K562 (cell line): ENCODE data around the gene HPCAL1. TPM values are rescaled to one million over a fixed set of nuclear protein-coding genes. Genes with fewer than 3 reads are reported as not detected.

Experiments
- ARID1B ChIP-seq: fragments of 450-650 bp; IDR thresholded peaks from 2 replicates; pipeline ENCODE4 v1.6.1; 2016; ENCODE audit warnings: antibody characterized with exemption, mild to moderate bottlenecking, inconsistent platforms
- CGGBP1 ChIP-seq: fragments of 250-450 bp; sonication (Bioruptor Pico); IDR thresholded peaks from 2 replicates; pipeline ENCODE4 v1.9.0; 2021; ENCODE audit warnings: mild to moderate bottlenecking
- CREM ChIP-seq: IDR thresholded peaks from 2 replicates; pipeline ENCODE4 v1.6.1; 2014; ENCODE audit warnings: antibody characterized with exemption, low read depth
- HNRNPL ChIP-seq: fragments of 200-400 bp; formaldehyde crosslinking; IDR thresholded peaks from 2 replicates; pipeline ENCODE4 v1.6.1; 2017; ENCODE audit warnings: low read depth, mild to moderate bottlenecking, low read length
- JUNB ChIP-seq: fragments of 450-650 bp; formaldehyde crosslinking; conservative IDR thresholded peaks from 2 replicates; pipeline ENCODE4 v1.4.0; 2020; ENCODE audit warnings: mild to moderate bottlenecking
- KDM5B ChIP-seq: fragments of 200-600 bp; sonication (generic); IDR thresholded peaks from 2 replicates; pipeline ENCODE4 v1.6.1; 2012; ENCODE audit warnings: low read depth, mild to moderate bottlenecking, moderate library complexity, low read length, control low read depth, inconsistent platforms; ENCODE audit not compliant: insufficient replicate concordance
- MTA2 ChIP-seq: fragments of 450-650 bp; IDR thresholded peaks from 2 replicates; pipeline ENCODE4 v1.6.1; 2016; ENCODE audit warnings: low read depth
- NR2C1 ChIP-seq, 2 experiments: fragments of 450-650 bp; IDR thresholded peaks; 2 replicates each; pipeline ENCODE4 v1.6.1; 2017; ENCODE audit warnings: mild to moderate bottlenecking in 2 of 2, antibody characterized with exemption in 1 of 2, inconsistent platforms in 1 of 2, missing compliant biosample characterization in 1 of 2, missing genetic modification characterization in 1 of 2
- POLR2H ChIP-seq: IDR thresholded peaks from 2 replicates; pipeline ENCODE4 v1.6.1; 2016; ENCODE audit warnings: missing genetic modification characterization, low read depth, mild to moderate bottlenecking, control low read depth, missing compliant biosample characterization, moderate library complexity
- PTBP1 ChIP-seq: fragments of 200-400 bp; formaldehyde crosslinking; IDR thresholded peaks from 2 replicates; pipeline ENCODE4 v1.6.1; 2017; ENCODE audit warnings: low read depth, low read length
- RAD51 ChIP-seq: fragments of 450-650 bp; IDR thresholded peaks from 2 replicates; pipeline ENCODE4 v1.7.1; 2016; ENCODE audit warnings: low read depth, mild to moderate bottlenecking, borderline replicate concordance
- TCF15 ChIP-seq: fragments of 250-450 bp; sonication (Bioruptor Pico); IDR thresholded peaks from 2 replicates; pipeline ENCODE4 v1.8.0; 2022; ENCODE audit warnings: moderate library complexity, mild to moderate bottlenecking, inconsistent platforms
- TEAD1 ChIP-seq, 2 experiments: fragments of 450-650 bp in 1 of 2; sonication (generic) in 1 of 2; formaldehyde crosslinking; IDR thresholded peaks; 2 replicates each; pipeline versions ENCODE4 v1.4.0 to v1.8.0; 2020 to 2022; ENCODE audit warnings: mild to moderate bottlenecking in 2 of 2, missing genetic modification reagents in 1 of 2
- YBX1 ChIP-seq: fragments of 450-650 bp; IDR thresholded peaks from 2 replicates; pipeline ENCODE4 v1.7.1; 2016; ENCODE audit warnings: mild to moderate bottlenecking
- ZMIZ1 ChIP-seq, 2 experiments: fragments of 150-350 bp in 1 of 2; IDR thresholded peaks; 2 replicates each; pipeline ENCODE4 v1.6.1; 2012 to 2016; ENCODE audit warnings: low read depth in 2 of 2, low read length in 2 of 2, mild to moderate bottlenecking in 1 of 2, moderate library complexity in 1 of 2
- ZNF121 ChIP-seq: sonication (generic); formaldehyde crosslinking; conservative IDR thresholded peaks from 2 replicates; pipeline ENCODE4 v1.8.0; 2022; ENCODE audit warnings: missing genetic modification reagents
- ZNF512 ChIP-seq: IDR thresholded peaks from 2 replicates; pipeline ENCODE4 v1.6.1; 2016; ENCODE audit warnings: missing genetic modification characterization, missing compliant biosample characterization
- ZNF592 ChIP-seq: fragments of 450-650 bp; IDR thresholded peaks from 2 replicates; pipeline ENCODE4 v1.6.1; 2017; ENCODE audit warnings: antibody characterized with exemption, mild to moderate bottlenecking
- polyA plus RNA-seq, 8 experiments: library from polyadenylated mRNA; depleted of rRNA in 4 of 8; stranded (reverse) in 5 of 8; unstranded in 3 of 8; fragments of >200 nt; fragmentation: Nextera tagmentation in 2 of 8; fragmentation: Illumina TruSeq in 1 of 8; extraction: Ambion mirVana in 2 of 8; extraction: Trizol in 1 of 8; gene quantifications; 2 replicates each; pipeline versions ENCODE4 v1.2.1 to v1.2.3, GENCODE V29; 2011 to 2014; ENCODE audit warnings: inconsistent platforms in 1 of 8, missing spikeins in 1 of 8
- total RNA-seq, 7 experiments: library from RNA; depleted of rRNA in 6 of 7; stranded (reverse); fragments of >200 nt in 6 of 7; fragmentation: Illumina TruSeq in 2 of 7; extraction: Trizol in 2 of 7; gene quantifications; 2 replicates each; pipeline versions ENCODE4 v1.2.1 to v1.2.3, GENCODE V29; 2011 to 2021; ENCODE audit warnings: low replicate concordance in 1 of 7

Gene HPCAL1
- total and polyA plus RNA-seq, 9 of the 15 experiments (the other 6 are each of a cell fraction or from before 2014, with no cell fraction given), result 2.7 to 65.5 (median 23.9) TPM

GRCh38 chr2:10311736-10312135, 9.0 kb downstream of the HPCAL1 start (continued):
- no peak for TF ChIP-seq ZNF592
- no peak for TF ChIP-seq ZMIZ1 (IDR thresholded peaks at IDR 0.05; ENCODE audit: low read depth in 2 of 2, low read length in 2 of 2)
- no peak for TF ChIP-seq TCF15 (CRISPR knock-in tag)
- TF ChIP-seq PTBP1, result no peak
- TF ChIP-seq HNRNPL, result no peak
- TF ChIP-seq ARID1B, result no peak
- no peak for TF ChIP-seq CREM
- no peak for TF ChIP-seq RAD51
- no peak for TF ChIP-seq ZNF121 (CRISPR knock-in tag)
- no peak for TF ChIP-seq MTA2
- no peak for TF ChIP-seq ZNF512
- no peak for TF ChIP-seq YBX1
- TF ChIP-seq NR2C1 (IDR thresholded peaks at IDR 0.05), result no peak
- TF ChIP-seq NR2C1 (tag; IDR thresholded peaks at IDR 0.05), result no peak
- no peak for TF ChIP-seq TEAD1 (CRISPR knock-in tag; IDR thresholded peaks at IDR 0.05)
- TF ChIP-seq KDM5B, result no peak
- TF ChIP-seq POLR2H (tag), result no peak
- no peak for TF ChIP-seq CGGBP1
- TF ChIP-seq JUNB, result no peak
